ENCODE results near the gene GFOD1. TPM values are rescaled to one million over a fixed set of nuclear protein-coding genes. Genes with fewer than 3 reads are reported as not detected.
A peak's percentile ranks its signal among the peaks of the same experiment; 100 is the strongest.

GFOD1 gene
- total RNA-seq, 4 donors from 2014 or later = 7.3 to 15.9 (median 12.4) TPM

- DNase-seq (ENCODE audit: low spot score in 2 of 2) = no peak
- no peak overlapping the region for H3K4me3 ChIP-seq (ENCODE audit: low read depth, poor library complexity, severe bottlenecking)
- 49 to 68% methylated on average over 3 of the region's 3 CpGs for WGBS, 2 donors
- intact Hi-C loops (cut with DNase I; ENCODE audit: low total_unique reads) = loop anchor here (5.0 kb wide), 1 partner anchor 428 kb away; no protein-coding TSS in a partner anchor
- TF ChIP-seq POLR2A (IDR thresholded peaks at IDR 0.05) (no peak), CTCF (IDR thresholded peaks at IDR 0.05) (no peak)
Observed at GRCh38 chr6:13334953-13335352, 152.4 kb downstream of the GFOD1 start.

- 85 to 91% methylated on average over 2 of the region's 2 CpGs for WGBS, 2 donors
- no peak overlapping the region for H3K4me3 ChIP-seq (ENCODE audit: low read depth, poor library complexity, severe bottlenecking)
- DNase-seq (ENCODE audit: low spot score in 2 of 2) = no peak
- intact Hi-C loops (cut with DNase I; ENCODE audit: low total_unique reads) = loop anchor here (5.0 kb wide), 1 partner anchor 425 kb away; no protein-coding TSS in a partner anchor
- TF ChIP-seq POLR2A (IDR thresholded peaks at IDR 0.05) = no peak
- no peak for TF ChIP-seq CTCF (IDR thresholded peaks at IDR 0.05)
Observed at GRCh38 chr6:13332349-13332706, 155.1 kb downstream of the GFOD1 start.

- no peak overlapping the region for H3K4me3 ChIP-seq (ENCODE audit: low read depth, poor library complexity, severe bottlenecking)
- no peak for DNase-seq (ENCODE audit: low spot score in 2 of 2)
- TF ChIP-seq CTCF (IDR thresholded peaks at IDR 0.05) (no peak), POLR2A (IDR thresholded peaks at IDR 0.05) (no peak)
- WGBS, 2 donors = 55 to 56% methylated on average over 13 of the region's 13 CpGs
- intact Hi-C loops (cut with DNase I; ENCODE audit: low total_unique reads) = loop anchor here (5.0 kb wide), 1 partner anchor 424 kb away; no protein-coding TSS in a partner anchor
Observed at GRCh38 chr6:13331516-13332348, 155.7 kb downstream of the GFOD1 start.

GRCh38 chr6:13328875-13329183 lies 158.6 kb downstream of the GFOD1 start:
- DNase-seq (ENCODE audit: low spot score in 2 of 2) = no peak
- 2 to 5% methylated on average over 2 of the region's 2 CpGs for WGBS, 2 donors
- intact Hi-C loops (cut with DNase I; ENCODE audit: low total_unique reads) = no loop called here
- TF ChIP-seq POLR2A (IDR thresholded peaks at IDR 0.05) (no peak), CTCF (IDR thresholded peaks at IDR 0.05) (no peak)
- H3K4me3 ChIP-seq (ENCODE audit: low read depth, poor library complexity, severe bottlenecking) = peak overlapping the region; percentile 80

- intact Hi-C loops (cut with DNase I; ENCODE audit: low total_unique reads) = no loop called here
- TF ChIP-seq CTCF (IDR thresholded peaks at IDR 0.05) = no peak
- TF ChIP-seq POLR2A (IDR thresholded peaks at IDR 0.05) = peak in 1 of 2 donors; percentile 42
- H3K4me3 ChIP-seq (ENCODE audit: low read depth, poor library complexity, severe bottlenecking) = peak within 1 kb of the TSS; percentile 80
- peak; percentile 91 to 99 for DNase-seq (ENCODE audit: low spot score in 2 of 2)
- WGBS, 2 donors = 0% methylated on average over 35 to 63 of the region's 63 CpGs
Observed at GRCh38 chr6:13328076-13328874, 159.1 kb downstream of the GFOD1 start, which contains the start of gene TBC1D7. Gene TBC1D7, minus strand, starts transcription at chr6:13328537. Its CDS starts 1,639 bp downstream, at chr6:13326898.
